ENCODE data around the gene MARK1. TPM values are rescaled to one million over a fixed set of nuclear protein-coding genes. Genes with fewer than 3 reads are reported as not detected.

MARK1 gene
- total and polyA plus RNA-seq, 4 donors: 1.3 to 6.5 (median 3.1) TPM

DNA sequence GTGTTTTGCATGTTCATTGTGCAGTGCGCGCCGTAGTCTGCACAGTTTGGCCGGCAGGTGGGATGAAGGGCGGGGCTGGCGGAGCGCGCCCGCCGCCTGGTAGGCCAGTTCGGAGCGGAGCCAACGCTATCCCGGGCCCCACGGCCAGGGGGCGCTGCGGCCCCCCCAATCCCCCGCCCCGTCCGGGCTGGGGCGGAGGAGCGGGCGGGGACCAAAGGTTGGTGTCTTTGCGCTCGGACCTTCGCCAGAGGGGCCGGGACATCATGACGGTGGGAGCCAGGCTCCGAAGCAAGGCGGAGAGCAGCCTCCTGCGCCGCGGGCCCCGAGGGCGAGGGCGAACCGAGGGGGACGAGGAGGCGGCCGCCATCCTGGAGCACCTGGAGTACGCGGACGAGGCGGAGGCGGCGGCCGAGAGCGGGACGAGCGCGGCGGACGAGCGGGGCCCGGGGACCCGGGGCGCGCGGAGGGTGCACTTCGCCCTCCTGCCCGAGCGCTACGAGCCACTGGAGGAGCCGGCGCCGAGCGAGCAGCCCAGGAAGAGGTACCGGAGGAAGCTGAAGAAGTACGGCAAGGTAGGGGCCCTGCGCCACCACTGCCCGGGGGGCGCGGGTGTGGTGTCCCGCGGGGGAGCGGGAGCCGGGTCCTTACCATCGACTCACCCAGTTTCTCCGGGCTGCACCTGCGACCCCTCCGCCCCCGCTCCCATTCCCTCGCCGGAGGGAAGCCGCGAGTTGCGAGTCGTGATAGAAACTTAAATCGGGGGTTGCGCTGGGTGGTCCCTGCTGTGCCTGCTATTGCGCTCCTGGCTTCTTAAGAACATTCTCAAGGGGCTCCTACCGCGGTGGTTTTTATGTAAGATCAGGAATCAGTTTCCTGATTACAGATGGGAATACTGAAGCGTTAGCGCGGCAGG lies 162.5 kb downstream of the MARK1 start, which contains the start of gene C1orf115:
TSS of gene C1orf115 (plus strand) at position 224 of the 913 bp plus-strand sequence. CDS start at position 264, 40 bp downstream.
- Histone ChIP-seq H3K9me3 (ENCODE audit: control insufficient read depth in 4 of 4, insufficient read depth in 3 of 4, low read length in 3 of 4) (no peaks in the 10 kb centered on the region), H3K4me3 (peak within 1 kb of the TSS; percentile 87), H3K36me3 (ENCODE audit: control insufficient read depth in 4 of 4, insufficient read depth in 4 of 4, low read length in 4 of 4) (no peaks in the 10 kb centered on the region), H3K27ac (ENCODE audit: low read depth in 1 of 2, low read length in 1 of 2) (peak within 1 kb of the TSS; percentile 62 to 87), H3K9ac (ENCODE audit: insufficient read depth in 1 of 2, low read length in 2 of 2) (peak within 1 kb of the TSS; percentile 25 to 51), H3K4me1 (ENCODE audit: control insufficient read depth in 5 of 5, insufficient read depth in 5 of 5, low read length in 5 of 5) (peaks cover 0 to 11% (median 0%) of the 10 kb centered on the region in 5 donors), H3K27me3 (ENCODE audit: control insufficient read depth in 3 of 3, insufficient read depth in 3 of 3, low read length in 2 of 3) (peaks cover 0 to 15% (median 0%) of the 10 kb centered on the region in 3 donors)
- 5% methylated on average over 81 to 96 of the region's 96 CpGs for WGBS, 2 donors
- DNase-seq: peak; percentile 70 to 80 (median 80)
- TF ChIP-seq, protein P1, sequence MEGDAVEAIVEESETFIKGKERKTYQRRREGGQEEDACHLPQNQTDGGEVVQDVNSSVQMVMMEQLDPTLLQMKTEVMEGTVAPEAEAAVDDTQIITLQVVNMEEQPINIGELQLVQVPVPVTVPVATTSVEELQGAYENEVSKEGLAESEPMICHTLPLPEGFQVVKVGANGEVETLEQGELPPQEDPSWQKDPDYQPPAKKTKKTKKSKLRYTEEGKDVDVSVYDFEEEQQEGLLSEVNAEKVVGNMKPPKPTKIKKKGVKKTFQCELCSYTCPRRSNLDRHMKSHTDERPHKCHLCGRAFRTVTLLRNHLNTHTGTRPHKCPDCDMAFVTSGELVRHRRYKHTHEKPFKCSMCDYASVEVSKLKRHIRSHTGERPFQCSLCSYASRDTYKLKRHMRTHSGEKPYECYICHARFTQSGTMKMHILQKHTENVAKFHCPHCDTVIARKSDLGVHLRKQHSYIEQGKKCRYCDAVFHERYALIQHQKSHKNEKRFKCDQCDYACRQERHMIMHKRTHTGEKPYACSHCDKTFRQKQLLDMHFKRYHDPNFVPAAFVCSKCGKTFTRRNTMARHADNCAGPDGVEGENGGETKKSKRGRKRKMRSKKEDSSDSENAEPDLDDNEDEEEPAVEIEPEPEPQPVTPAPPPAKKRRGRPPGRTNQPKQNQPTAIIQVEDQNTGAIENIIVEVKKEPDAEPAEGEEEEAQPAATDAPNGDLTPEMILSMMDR (IDR thresholded peaks at IDR 0.05; ENCODE audit: control extremely low read depth, extremely low read depth): peak; percentile 47
- ATAC-seq (ENCODE audit: insufficient read depth, low FRiP score): peak; percentile 97

DNA sequence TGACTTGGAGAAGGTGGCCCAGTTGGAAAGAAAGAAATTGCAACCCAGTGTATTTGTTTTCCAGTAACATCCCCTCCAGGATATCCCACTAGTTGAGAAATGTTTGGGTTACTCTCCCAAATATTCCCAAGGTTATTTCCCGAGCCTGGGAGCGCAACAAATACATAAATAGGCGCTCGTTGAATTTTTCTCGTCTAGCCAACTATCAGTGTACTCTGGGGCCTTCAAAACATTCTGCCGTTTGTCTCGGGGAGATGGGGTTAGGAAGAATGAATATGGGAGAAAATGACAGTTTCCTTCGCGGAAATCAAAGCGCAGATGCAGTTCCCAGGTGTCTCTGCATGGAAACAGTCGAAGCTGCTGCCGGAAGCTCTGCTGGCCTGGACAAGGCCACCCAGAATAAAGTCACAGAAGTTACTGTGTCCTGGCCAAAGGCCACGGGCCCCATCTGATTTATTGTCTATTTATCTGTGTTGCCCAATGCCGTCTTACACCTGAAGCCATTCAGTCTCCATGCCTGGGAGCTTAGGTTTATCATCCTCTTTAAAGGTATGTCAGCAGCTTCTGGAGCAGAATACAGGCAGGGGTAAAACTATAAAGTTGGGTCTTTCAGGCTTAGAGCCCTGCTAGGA lies 163.2 kb downstream of the MARK1 start:
- H3K9me3 ChIP-seq (ENCODE audit: control insufficient read depth in 4 of 4, insufficient read depth in 3 of 4, low read length in 3 of 4): no peaks in the 10 kb centered on the region
- TF ChIP-seq, protein P1 (IDR thresholded peaks at IDR 0.05; ENCODE audit: control extremely low read depth, extremely low read depth): no peak
- H3K4me1 ChIP-seq (ENCODE audit: control insufficient read depth in 5 of 5, insufficient read depth in 5 of 5, low read length in 5 of 5): peaks cover 0 to 11% (median 0%) of the 10 kb centered on the region in 5 donors
- ATAC-seq (ENCODE audit: insufficient read depth, low FRiP score) (no peak), DNase-seq (peak in 1 of 3 donors; percentile 10)
- peak overlapping the region; percentile 87 for H3K4me3 ChIP-seq
- WGBS, 2 donors: 62 to 72% methylated on average over 14 of the region's 14 CpGs
- peak overlapping the region in 1 of 2 donors; percentile 51 for H3K9ac ChIP-seq (ENCODE audit: insufficient read depth in 1 of 2, low read length in 2 of 2)
- no peaks in the 10 kb centered on the region for H3K36me3 ChIP-seq (ENCODE audit: control insufficient read depth in 4 of 4, insufficient read depth in 4 of 4, low read length in 4 of 4)
- H3K27ac ChIP-seq (ENCODE audit: low read depth in 1 of 2, low read length in 1 of 2): peak overlapping the region in 1 of 2 donors; percentile 42
- H3K27me3 ChIP-seq (ENCODE audit: control insufficient read depth in 3 of 3, insufficient read depth in 3 of 3, low read length in 2 of 3): peaks cover 0 to 15% (median 0%) of the 10 kb centered on the region in 3 donors

DNA sequence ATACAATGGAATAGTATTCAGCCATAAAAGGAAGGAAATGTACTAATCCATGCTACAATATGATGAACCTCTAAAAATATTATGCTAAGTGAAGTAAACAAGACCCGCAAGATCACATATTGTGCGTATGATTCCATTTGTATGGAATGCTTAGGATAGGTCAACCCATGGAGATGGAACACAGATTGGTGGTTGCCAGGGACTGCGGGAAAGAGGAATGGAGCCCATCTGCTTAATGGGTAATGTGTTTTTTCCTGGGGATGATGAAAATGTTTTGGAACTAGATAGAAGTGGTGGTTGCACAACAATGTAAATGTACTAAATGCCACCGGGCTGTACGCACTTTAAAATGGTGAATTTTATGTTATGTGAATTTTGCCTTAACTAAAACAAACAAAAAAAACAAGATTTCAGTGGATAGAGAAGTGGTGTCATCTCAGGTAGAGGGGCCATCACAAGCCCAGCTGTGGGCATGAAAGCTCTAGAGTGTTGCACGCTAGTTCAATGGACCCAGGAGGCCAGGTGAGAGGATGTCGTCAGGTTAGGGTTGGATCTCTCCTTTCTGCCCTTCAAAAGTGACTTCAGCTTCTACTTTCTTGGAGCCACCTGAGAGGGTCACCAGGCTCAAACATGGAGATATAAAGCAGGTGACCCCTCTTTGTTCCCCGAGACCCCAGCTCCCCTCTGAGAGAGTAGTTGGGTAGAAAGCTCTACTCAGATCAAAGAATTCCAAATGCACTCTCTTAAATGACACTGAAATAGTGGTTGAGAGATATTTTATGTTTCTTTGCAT lies 164.7 kb downstream of the MARK1 start:
- Histone ChIP-seq H3K27me3 (ENCODE audit: control insufficient read depth in 3 of 3, insufficient read depth in 3 of 3, low read length in 2 of 3) (peaks cover 0 to 15% (median 0%) of the 10 kb centered on the region in 3 donors), H3K4me3 (no peak overlapping the region), H3K36me3 (ENCODE audit: control insufficient read depth in 4 of 4, insufficient read depth in 4 of 4, low read length in 4 of 4) (peaks cover 0 to 4% (median under 1%) of the 10 kb centered on the region in 4 donors), H3K9ac (ENCODE audit: insufficient read depth in 1 of 2, low read length in 2 of 2) (no peak overlapping the region), H3K27ac (ENCODE audit: low read depth in 1 of 2, low read length in 1 of 2) (no peak overlapping the region), H3K4me1 (ENCODE audit: control insufficient read depth in 5 of 5, insufficient read depth in 5 of 5, low read length in 5 of 5) (peaks cover 0 to 11% (median 0%) of the 10 kb centered on the region in 5 donors), H3K9me3 (ENCODE audit: control insufficient read depth in 4 of 4, insufficient read depth in 3 of 4, low read length in 3 of 4) (no peaks in the 10 kb centered on the region)
- TF ChIP-seq, protein P1 (IDR thresholded peaks at IDR 0.05; ENCODE audit: control extremely low read depth, extremely low read depth): no peak
- ATAC-seq (ENCODE audit: insufficient read depth, low FRiP score) (no peak), DNase-seq (peak in 1 of 3 donors; percentile 15)
- 88 to 91% methylated on average over 8 of the region's 8 CpGs for WGBS, 2 donors

All from lung (tissue), 12 donors.